Parathyroid adenoma (tissue), 2 donors: ENCODE measurements around the gene IGF1R.

Experiments used
- H2AFZ ChIP-seq: fragments of 300-600 bp; sonication (generic); one replicate; pipeline ENCODE4 v1.7.0; 2017; ENCODE audit warnings: antibody characterized with exemption, mild to moderate bottlenecking
- H3K27ac ChIP-seq: fragments of 300-600 bp; sonication (generic); one replicate; pipeline ENCODE4 v1.7.0; 2017
- H3K27me3 ChIP-seq: fragments of 300-600 bp; sonication (generic); one replicate; pipeline ENCODE4 v1.7.0; 2017; ENCODE audit warnings: low read length; ENCODE audit not compliant: control insufficient read depth, insufficient read depth
- H3K36me3 ChIP-seq: fragments of 300-600 bp; sonication (generic); one replicate; pipeline ENCODE4 v1.7.0; 2017; ENCODE audit warnings: low read length; ENCODE audit not compliant: control insufficient read depth, insufficient read depth
- H3K4me1 ChIP-seq: fragments of 300-600 bp; sonication (generic); one replicate; pipeline ENCODE4 v1.7.0; 2017; ENCODE audit warnings: control low read depth
- H3K4me2 ChIP-seq: fragments of 300-600 bp; sonication (generic); one replicate; pipeline ENCODE4 v1.7.0; 2017; ENCODE audit warnings: low read length
- H3K4me3 ChIP-seq: fragments of 300-600 bp; sonication (generic); one replicate; pipeline ENCODE4 v1.7.0; 2017; ENCODE audit warnings: low read depth, low read length
- H3K79me2 ChIP-seq: fragments of 300-600 bp; sonication (generic); one replicate; pipeline ENCODE4 v1.7.0; 2017; ENCODE audit warnings: control low read depth
- H3K9ac ChIP-seq: fragments of 300-600 bp; sonication (generic); one replicate; pipeline ENCODE4 v1.7.0; 2017; ENCODE audit warnings: mild to moderate bottlenecking
- H3K9me3 ChIP-seq: fragments of 300-600 bp; sonication (generic); one replicate; pipeline ENCODE4 v1.7.0; 2017; ENCODE audit warnings: low read length; ENCODE audit not compliant: control insufficient read depth
- TF ChIP-seq, protein P1 (sequence below): fragments of 300-600 bp; sonication (generic); IDR thresholded peaks from one replicate; pipeline ENCODE4 v1.7.0; 2017; ENCODE audit warnings: antibody characterized with exemption, mild to moderate bottlenecking
- donor health status: primary hyperparathyroidism.

The IGF1R gene

GRCh38 chr15:98682992-98683701 is 34.8 kb downstream of the IGF1R start:
- TF ChIP-seq, protein P1, sequence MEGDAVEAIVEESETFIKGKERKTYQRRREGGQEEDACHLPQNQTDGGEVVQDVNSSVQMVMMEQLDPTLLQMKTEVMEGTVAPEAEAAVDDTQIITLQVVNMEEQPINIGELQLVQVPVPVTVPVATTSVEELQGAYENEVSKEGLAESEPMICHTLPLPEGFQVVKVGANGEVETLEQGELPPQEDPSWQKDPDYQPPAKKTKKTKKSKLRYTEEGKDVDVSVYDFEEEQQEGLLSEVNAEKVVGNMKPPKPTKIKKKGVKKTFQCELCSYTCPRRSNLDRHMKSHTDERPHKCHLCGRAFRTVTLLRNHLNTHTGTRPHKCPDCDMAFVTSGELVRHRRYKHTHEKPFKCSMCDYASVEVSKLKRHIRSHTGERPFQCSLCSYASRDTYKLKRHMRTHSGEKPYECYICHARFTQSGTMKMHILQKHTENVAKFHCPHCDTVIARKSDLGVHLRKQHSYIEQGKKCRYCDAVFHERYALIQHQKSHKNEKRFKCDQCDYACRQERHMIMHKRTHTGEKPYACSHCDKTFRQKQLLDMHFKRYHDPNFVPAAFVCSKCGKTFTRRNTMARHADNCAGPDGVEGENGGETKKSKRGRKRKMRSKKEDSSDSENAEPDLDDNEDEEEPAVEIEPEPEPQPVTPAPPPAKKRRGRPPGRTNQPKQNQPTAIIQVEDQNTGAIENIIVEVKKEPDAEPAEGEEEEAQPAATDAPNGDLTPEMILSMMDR: no peak
- no peak overlapping the region for H3K9ac ChIP-seq
- no peaks in the 10 kb centered on the region for H3K9me3 ChIP-seq
- no peaks in the 10 kb centered on the region for H3K4me1 ChIP-seq
- no peak overlapping the region for H3K27ac ChIP-seq
- H3K36me3 ChIP-seq: no peaks in the 10 kb centered on the region
- H3K4me2 ChIP-seq: no peak overlapping the region
- H2AFZ ChIP-seq: no peak overlapping the region
- H3K79me2 ChIP-seq: peaks cover 15% of the 10 kb centered on the region
- no peaks in the 10 kb centered on the region for H3K27me3 ChIP-seq
- no peak overlapping the region for H3K4me3 ChIP-seq

DNA sequence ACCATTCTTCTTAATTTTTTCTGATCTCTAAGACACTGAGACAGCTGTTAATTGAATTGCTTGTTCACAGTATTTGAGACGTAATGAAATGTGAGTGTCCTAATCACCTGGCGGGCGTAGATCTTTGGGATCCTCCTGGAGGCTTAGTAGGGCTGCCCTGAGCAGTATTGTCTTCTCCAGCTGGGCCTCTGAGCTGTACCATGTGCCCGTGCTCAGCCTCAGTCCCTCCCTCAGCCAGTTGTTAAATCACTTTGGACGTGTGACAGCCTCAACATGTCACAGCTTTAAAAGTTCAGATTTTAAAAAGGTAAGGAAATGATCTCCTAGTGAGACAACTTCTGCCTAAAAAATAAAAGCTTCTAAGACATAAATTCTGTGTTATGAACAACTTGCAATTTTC is 35.5 kb downstream of the IGF1R start:
- Histone ChIP-seq H3K9ac (no peak overlapping the region), H3K27ac (no peak overlapping the region), H3K4me1 (no peaks in the 10 kb centered on the region), H3K4me3 (no peak overlapping the region), H3K4me2 (no peak overlapping the region), H2AFZ (no peak overlapping the region), H3K27me3 (no peaks in the 10 kb centered on the region), H3K79me2 (peaks cover 15% of the 10 kb centered on the region), H3K36me3 (no peaks in the 10 kb centered on the region), H3K9me3 (no peaks in the 10 kb centered on the region)
- TF ChIP-seq, protein P1: no peak

DNA sequence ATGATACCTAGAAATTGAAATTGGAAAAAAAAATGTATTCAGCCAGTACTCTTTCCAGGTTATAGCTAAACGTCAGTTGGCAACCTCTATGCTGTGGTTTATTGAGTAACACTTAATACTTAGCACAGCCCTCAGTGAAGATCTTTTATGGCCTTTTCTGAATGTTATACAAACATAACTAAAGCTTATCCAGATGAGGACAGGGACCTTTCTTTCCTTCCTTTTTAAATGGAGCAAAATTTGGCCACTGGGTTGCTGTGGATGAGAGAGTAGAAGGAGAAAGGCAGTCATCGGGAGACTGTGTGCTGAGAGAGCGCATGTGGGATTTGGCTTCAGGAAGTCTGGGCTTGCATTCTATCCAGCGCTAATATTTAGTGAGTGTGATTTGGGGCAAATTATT is 36.1 kb downstream of the IGF1R start:
- no peaks in the 10 kb centered on the region for H3K4me1 ChIP-seq

GRCh38 chr15:98684995-98685525 is 36.7 kb downstream of the IGF1R start:
- Histone ChIP-seq H3K9me3 (no peaks in the 10 kb centered on the region), H3K4me3 (no peak overlapping the region), H3K27me3 (no peaks in the 10 kb centered on the region), H3K27ac (no peak overlapping the region), H2AFZ (no peak overlapping the region), H3K4me1 (no peaks in the 10 kb centered on the region), H3K79me2 (peaks cover 15% of the 10 kb centered on the region), H3K36me3 (no peaks in the 10 kb centered on the region), H3K4me2 (no peak overlapping the region), H3K9ac (no peak overlapping the region)
- TF ChIP-seq, protein P1: no peak

More for the DNA sequence above, 36.1 kb downstream of the IGF1R start:
- Histone ChIP-seq H3K4me2 (no peak overlapping the region), H3K36me3 (no peaks in the 10 kb centered on the region), H3K9me3 (no peaks in the 10 kb centered on the region), H2AFZ (no peak overlapping the region), H3K27me3 (no peaks in the 10 kb centered on the region), H3K4me3 (no peak overlapping the region), H3K27ac (no peak overlapping the region), H3K9ac (no peak overlapping the region), H3K79me2 (peaks cover 11% of the 10 kb centered on the region)
- TF ChIP-seq, protein P1: no peak

DNA sequence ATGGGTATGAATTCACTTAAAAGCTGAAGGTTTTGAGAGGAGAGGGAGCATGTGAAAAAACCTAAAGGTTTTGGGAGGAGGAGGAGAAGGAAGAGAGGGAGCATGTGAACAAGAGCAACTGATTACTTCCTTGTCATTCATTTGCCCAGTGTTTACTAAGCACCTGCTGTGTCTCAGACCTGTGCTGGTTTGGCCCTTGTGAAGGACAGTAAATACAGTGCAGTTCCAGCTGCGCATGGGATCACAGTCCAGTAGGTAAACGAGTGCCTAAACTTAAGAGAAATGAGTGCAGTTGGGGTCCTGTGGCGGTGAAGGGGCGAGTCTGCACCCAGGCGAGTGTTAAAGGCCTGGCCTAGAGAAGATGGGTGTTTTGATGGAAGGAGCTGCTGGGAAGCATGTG is 38.6 kb downstream of the IGF1R start:
- Histone ChIP-seq H3K79me2 (peaks cover 18% of the 10 kb centered on the region), H3K27me3 (no peaks in the 10 kb centered on the region), H3K36me3 (no peaks in the 10 kb centered on the region), H3K9ac (no peak overlapping the region), H3K4me2 (no peak overlapping the region), H2AFZ (no peak overlapping the region), H3K27ac (no peak overlapping the region), H3K9me3 (no peaks in the 10 kb centered on the region), H3K4me3 (no peak overlapping the region), H3K4me1 (no peaks in the 10 kb centered on the region)
- TF ChIP-seq, protein P1: no peak
